ENCODE data around the gene GATB.

The GATB gene

GRCh38 chr4:151672996-151673395 is 87.8 kb downstream of the GATB start:
- TF ChIP-seq CTCF (IDR thresholded peaks at IDR 0.05; ENCODE audit: insufficient read depth, low read length, poor library complexity, severe bottlenecking) = no peak
- no peak for TF ChIP-seq EZH2phosphoT487 (conservative IDR thresholded peaks at IDR 0.05; ENCODE audit: low read length)

DNA sequence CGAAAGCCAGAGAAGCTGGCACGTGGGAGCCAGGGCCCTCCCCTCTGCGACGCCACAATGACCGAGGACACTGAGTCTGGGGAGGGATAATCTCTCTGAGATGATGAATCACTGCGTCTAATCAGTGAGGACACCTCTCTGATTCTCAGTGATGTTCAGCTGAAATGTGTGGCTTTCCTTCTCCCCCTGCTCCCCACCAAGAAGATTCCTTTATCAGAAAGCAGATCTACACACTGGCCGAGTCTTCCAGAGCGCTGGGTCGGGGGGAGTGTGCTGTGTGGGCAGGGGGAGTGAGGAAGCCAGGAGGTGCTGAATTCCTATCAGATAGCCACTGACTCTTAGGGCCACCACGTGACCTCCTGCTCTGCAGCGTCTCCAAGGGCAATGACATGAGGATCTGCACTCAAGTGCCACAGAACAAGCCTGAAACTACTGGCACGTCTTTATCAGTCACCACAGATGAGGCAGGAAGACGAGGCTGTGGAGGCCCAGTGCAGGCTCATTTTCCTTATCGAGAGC is 89.2 kb downstream of the GATB start:
- H3K27ac ChIP-seq (ENCODE audit: low read depth, low read length) = no peak overlapping the region
- TF ChIP-seq EZH2phosphoT487 (conservative IDR thresholded peaks at IDR 0.05; ENCODE audit: low read length) (no peak), CTCF (IDR thresholded peaks at IDR 0.05; ENCODE audit: insufficient read depth, low read length, poor library complexity, severe bottlenecking) (no peak)

More at GRCh38 chr4:151672996-151673395, 87.8 kb downstream of the GATB start:
- H3F3A ChIP-seq (ENCODE audit: insufficient read depth) = no peaks in the 10 kb centered on the region
- H3K79me2 ChIP-seq (ENCODE audit: insufficient read depth, low read length) = no peaks in the 10 kb centered on the region
- H3K27ac ChIP-seq (ENCODE audit: low read depth, low read length) = no peak overlapping the region
- no peak overlapping the region for H3K4me2 ChIP-seq (ENCODE audit: low read depth, low read length, poor library complexity, severe bottlenecking)
- H3K4me3 ChIP-seq (ENCODE audit: insufficient read depth, low read length, poor library complexity, severe bottlenecking) = no peak overlapping the region
- H3K9me2 ChIP-seq (replicated peaks; ENCODE audit: insufficient read depth, low read length) = no peaks in the 10 kb centered on the region
- H2AFZ ChIP-seq (ENCODE audit: low read depth, low read length, severe bottlenecking) = no peak overlapping the region
- H4K20me1 ChIP-seq (ENCODE audit: low read depth, low read length) = no peaks in the 10 kb centered on the region
- H3K9me3 ChIP-seq (ENCODE audit: insufficient read depth, low read length) = no peaks in the 10 kb centered on the region
- H3K27me3 ChIP-seq (ENCODE audit: low read length) = no peaks in the 10 kb centered on the region
- H3K36me3 ChIP-seq (ENCODE audit: low read length) = no peaks in the 10 kb centered on the region
- H3K9ac ChIP-seq (ENCODE audit: low read length) = no peak overlapping the region

GRCh38 chr4:151670843-151671242 is 90.0 kb downstream of the GATB start:
- Histone ChIP-seq H3K4me3 (ENCODE audit: insufficient read depth, low read length, poor library complexity, severe bottlenecking) (no peak overlapping the region), H2AFZ (ENCODE audit: low read depth, low read length, severe bottlenecking) (no peak overlapping the region), H3K79me2 (ENCODE audit: insufficient read depth, low read length) (no peaks in the 10 kb centered on the region), H3K27me3 (ENCODE audit: low read length) (no peaks in the 10 kb centered on the region), H3K9me3 (ENCODE audit: insufficient read depth, low read length) (no peaks in the 10 kb centered on the region), H3K9me2 (replicated peaks; ENCODE audit: insufficient read depth, low read length) (no peaks in the 10 kb centered on the region), H3K9ac (ENCODE audit: low read length) (no peak overlapping the region), H4K20me1 (ENCODE audit: low read depth, low read length) (no peaks in the 10 kb centered on the region), H3K36me3 (ENCODE audit: low read length) (no peaks in the 10 kb centered on the region), H3F3A (ENCODE audit: insufficient read depth) (no peaks in the 10 kb centered on the region), H3K4me2 (ENCODE audit: low read depth, low read length, poor library complexity, severe bottlenecking) (no peak overlapping the region), H3K27ac (ENCODE audit: low read depth, low read length) (no peak overlapping the region)
- TF ChIP-seq CTCF (IDR thresholded peaks at IDR 0.05; ENCODE audit: insufficient read depth, low read length, poor library complexity, severe bottlenecking) = no peak
- TF ChIP-seq EZH2phosphoT487 (conservative IDR thresholded peaks at IDR 0.05; ENCODE audit: low read length) = no peak

More for the DNA sequence above, 89.2 kb downstream of the GATB start:
- Histone ChIP-seq H3K9me3 (ENCODE audit: insufficient read depth, low read length) (no peaks in the 10 kb centered on the region), H3K9me2 (replicated peaks; ENCODE audit: insufficient read depth, low read length) (no peaks in the 10 kb centered on the region), H3K79me2 (ENCODE audit: insufficient read depth, low read length) (no peaks in the 10 kb centered on the region), H3K9ac (ENCODE audit: low read length) (no peak overlapping the region), H2AFZ (ENCODE audit: low read depth, low read length, severe bottlenecking) (no peak overlapping the region), H3K4me2 (ENCODE audit: low read depth, low read length, poor library complexity, severe bottlenecking) (no peak overlapping the region), H4K20me1 (ENCODE audit: low read depth, low read length) (no peaks in the 10 kb centered on the region), H3K27me3 (ENCODE audit: low read length) (no peaks in the 10 kb centered on the region), H3K36me3 (ENCODE audit: low read length) (no peaks in the 10 kb centered on the region), H3F3A (ENCODE audit: insufficient read depth) (no peaks in the 10 kb centered on the region), H3K4me3 (ENCODE audit: insufficient read depth, low read length, poor library complexity, severe bottlenecking) (no peak overlapping the region)

All from SU-DHL-6 (cell line).